ENCODE measurements around the gene FOXO3.

DNA sequence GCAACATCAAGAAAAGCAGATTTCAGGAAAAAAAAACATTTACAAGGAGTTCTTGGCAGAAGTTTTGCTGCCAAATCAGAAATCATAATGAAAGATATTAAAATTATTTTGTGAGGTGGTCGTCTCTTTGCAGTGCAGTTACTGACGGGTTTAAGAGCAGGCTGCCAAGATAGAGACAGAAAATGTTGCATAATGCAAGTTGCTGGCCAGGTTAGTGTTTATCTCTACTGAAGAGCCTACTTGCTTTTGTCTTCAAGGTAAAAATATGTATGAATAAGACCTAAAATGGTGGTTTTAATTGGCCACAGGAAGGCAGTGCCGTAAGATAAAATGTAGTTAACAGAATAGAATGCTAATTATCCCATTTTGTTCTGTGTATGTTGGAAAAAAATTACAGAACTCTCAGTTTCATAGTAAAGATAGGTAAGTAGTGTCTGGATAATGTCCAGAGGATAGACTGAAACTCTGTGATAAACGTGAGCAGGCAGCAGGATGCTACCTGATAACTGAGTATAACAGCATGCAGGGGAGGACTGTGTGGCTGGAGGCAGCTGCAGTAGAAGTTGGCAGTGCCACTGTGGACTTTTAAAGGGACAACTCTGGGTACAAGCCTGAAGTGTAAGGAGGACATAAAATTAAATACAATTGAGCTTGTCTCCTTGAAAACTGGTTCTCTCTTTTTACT lies 13.9 kb downstream of the FOXO3 start:
- TF ChIP-seq ZNF543 (CRISPR knock-in tag; IDR thresholded peaks at IDR 0.05) = no peak
- TF ChIP-seq AHDC1 (CRISPR knock-in tag; IDR thresholded peaks at IDR 0.05; ENCODE audit: borderline replicate concordance) = no peak
- no peak for TF ChIP-seq KDM5A (IDR thresholded peaks at IDR 0.05; ENCODE audit: borderline replicate concordance, low read length)
- TF ChIP-seq AFF4 (CRISPR knock-in tag; IDR thresholded peaks at IDR 0.05) = no peak
- no peak for TF ChIP-seq CC2D1A (CRISPR knock-in tag; IDR thresholded peaks at IDR 0.05)
- no peak for TF ChIP-seq SIN3B (IDR thresholded peaks at IDR 0.05; ENCODE audit: low read length)
- no peak for TF ChIP-seq ZNF616 (CRISPR knock-in tag; IDR thresholded peaks at IDR 0.05; ENCODE audit: low read depth)
- TF ChIP-seq, protein P1, sequence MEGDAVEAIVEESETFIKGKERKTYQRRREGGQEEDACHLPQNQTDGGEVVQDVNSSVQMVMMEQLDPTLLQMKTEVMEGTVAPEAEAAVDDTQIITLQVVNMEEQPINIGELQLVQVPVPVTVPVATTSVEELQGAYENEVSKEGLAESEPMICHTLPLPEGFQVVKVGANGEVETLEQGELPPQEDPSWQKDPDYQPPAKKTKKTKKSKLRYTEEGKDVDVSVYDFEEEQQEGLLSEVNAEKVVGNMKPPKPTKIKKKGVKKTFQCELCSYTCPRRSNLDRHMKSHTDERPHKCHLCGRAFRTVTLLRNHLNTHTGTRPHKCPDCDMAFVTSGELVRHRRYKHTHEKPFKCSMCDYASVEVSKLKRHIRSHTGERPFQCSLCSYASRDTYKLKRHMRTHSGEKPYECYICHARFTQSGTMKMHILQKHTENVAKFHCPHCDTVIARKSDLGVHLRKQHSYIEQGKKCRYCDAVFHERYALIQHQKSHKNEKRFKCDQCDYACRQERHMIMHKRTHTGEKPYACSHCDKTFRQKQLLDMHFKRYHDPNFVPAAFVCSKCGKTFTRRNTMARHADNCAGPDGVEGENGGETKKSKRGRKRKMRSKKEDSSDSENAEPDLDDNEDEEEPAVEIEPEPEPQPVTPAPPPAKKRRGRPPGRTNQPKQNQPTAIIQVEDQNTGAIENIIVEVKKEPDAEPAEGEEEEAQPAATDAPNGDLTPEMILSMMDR (CRISPR knock-in tag; IDR thresholded peaks at IDR 0.05) = no peak
- TF ChIP-seq SETDB1 (CRISPR knock-in tag; IDR thresholded peaks at IDR 0.05; ENCODE audit: borderline replicate concordance) = no peak
- no peak for TF ChIP-seq FIP1L1 (IDR thresholded peaks at IDR 0.05; ENCODE audit: borderline replicate concordance, insufficient read depth, low read depth, low read length)
- no peak for TF ChIP-seq KLF6 (CRISPR knock-in tag; IDR thresholded peaks at IDR 0.05)
- no peak for TF ChIP-seq RAD21 (CRISPR knock-in tag; IDR thresholded peaks at IDR 0.05)
